GM12872 (cell line): Measurements from ENCODE around the gene HP1BP3.

Experiments
- CTCF ChIP-seq: IDR thresholded peaks from 3 replicates; pipeline ENCODE4 v1.5.1; 2011; ENCODE audit warnings: low read depth, mild to moderate bottlenecking, low read length, moderate library complexity; ENCODE audit not compliant: insufficient read depth

HP1BP3 gene

GRCh38 chr1:20823845-20824244 is 36.7 kb upstream of the HP1BP3 start:
- no peak for TF ChIP-seq CTCF

- TF ChIP-seq CTCF: no peak
Observed at GRCh38 chr1:20821466-20821865, 34.4 kb upstream of the HP1BP3 start.

GRCh38 chr1:20819818-20820217 is 32.7 kb upstream of the HP1BP3 start:
- no peak for TF ChIP-seq CTCF

- TF ChIP-seq CTCF: no peak
Observed at GRCh38 chr1:20814534-20814871, 27.4 kb upstream of the HP1BP3 start.

GRCh38 chr1:20811916-20812315 is 24.8 kb upstream of the HP1BP3 start:
- no peak for TF ChIP-seq CTCF

GRCh38 chr1:20793236-20793635 is 6.1 kb upstream of the HP1BP3 start:
- TF ChIP-seq CTCF: no peak

- no peak for TF ChIP-seq CTCF
Observed at GRCh38 chr1:20792196-20792595, 5.1 kb upstream of the HP1BP3 start.

- no peak for TF ChIP-seq CTCF
Observed at GRCh38 chr1:20790785-20791184, 3.7 kb upstream of the HP1BP3 start.
